ENCODE results near the gene GLI3.

- no peak for TF ChIP-seq CTCF (IDR thresholded peaks at IDR 0.05)
- no peak for TF ChIP-seq POLR2AphosphoS5 (IDR thresholded peaks at IDR 0.05)
- TF ChIP-seq POLR2A (IDR thresholded peaks at IDR 0.05) = no peak
These were observed 129.3 kb downstream of the GLI3 start for GRCh38 chr7:42107484-42108240.
